Myometrial cell (primary cell): Measurements from ENCODE around the gene MSN. TPM values are rescaled to one million over a fixed set of nuclear protein-coding genes. Genes with fewer than 3 reads are reported as not detected.

Source experiments
- total RNA-seq: library from RNA; depleted of rRNA; stranded (reverse); fragments of >200 nt; gene quantifications from 2 replicates; pipeline ENCODE4 v1.2.3, GENCODE V29; 2015

MSN gene
- 397 and 402 TPM in 2 replicates for total RNA-seq

DNA sequence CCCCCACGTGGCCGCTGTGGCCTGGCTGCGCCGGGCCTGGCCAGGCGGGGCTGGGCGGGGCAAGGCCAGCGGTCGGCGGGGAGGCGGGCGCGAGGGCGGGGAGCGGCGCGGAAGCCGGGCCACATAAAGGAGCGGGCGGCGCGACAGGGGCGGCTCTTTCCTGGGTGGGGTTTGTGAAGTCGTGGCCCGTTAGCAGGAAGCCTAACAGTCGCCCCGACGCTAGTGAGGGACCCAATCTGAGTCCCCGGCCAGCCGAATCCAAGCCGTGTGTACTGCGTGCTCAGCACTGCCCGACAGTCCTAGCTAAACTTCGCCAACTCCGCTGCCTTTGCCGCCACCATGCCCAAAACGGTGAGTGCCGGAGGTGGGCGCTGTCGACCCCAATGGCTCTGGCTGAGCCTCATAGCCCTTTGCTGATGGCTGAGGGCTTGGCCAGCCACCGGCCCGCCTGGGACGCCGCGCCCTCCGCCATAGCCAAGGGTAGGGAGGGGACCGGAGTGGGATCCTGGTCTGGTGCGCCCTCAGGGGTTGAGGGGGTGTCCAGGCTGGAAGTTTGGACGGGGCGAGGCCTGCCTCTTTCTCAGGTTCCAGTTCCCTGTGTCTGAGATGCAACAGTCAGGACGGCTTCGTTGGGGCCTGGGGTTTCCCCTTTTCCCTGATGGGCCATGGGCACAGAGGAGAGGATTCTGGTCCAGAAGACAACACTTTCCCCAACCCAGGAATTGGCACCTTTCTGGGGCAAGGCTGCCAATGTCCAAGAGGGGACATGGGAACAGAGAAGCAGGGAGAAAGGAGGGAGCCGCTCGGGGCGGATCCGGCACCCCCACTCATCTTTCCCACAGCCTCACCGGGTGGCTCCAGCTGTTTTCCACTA lies at the start of gene MSN:
Gene MSN (plus strand): TSS at position 152 of the 874 bp plus-strand sequence. CDS start 188 bp downstream, at position 340.

Other genes starting within 250 kb of the MSN start
- gene LAS1L, start 132.9 kb upstream of the MSN start, total RNA-seq = 21.8 and 25.9 TPM in 2 replicates